Heart right ventricle (tissue), 16 donors: ENCODE results near the gene DOCK3. TPM values are rescaled to one million over a fixed set of nuclear protein-coding genes. Genes with fewer than 3 reads are reported as not detected.

ENCODE experiments used
- ATAC-seq, 8 donors: fragments of 200-7000 bp; cut with Tn5 transposase; one replicate each; pipeline ENCODE4 v1.9.1; 2020; ENCODE audit warnings: mild to moderate bottlenecking in 8 of 8, moderate library complexity in 8 of 8, moderate number of reproducible peaks in 1 of 8
- DNase-seq, 2 donors: peaks; one replicate each; pipeline ENCODE4 v3.0.0-alpha.2; 2020
- H3K27ac ChIP-seq, 10 donors: fragments of 200-600 bp; sonication (generic) in 2 of 10; one replicate each; pipeline versions ENCODE4 v1.5.0 to v1.8.0; 2020 to 2022; ENCODE audit warnings: mild to moderate bottlenecking in 3 of 10
- H3K27me3 ChIP-seq, 7 donors: fragments of 200-600 bp; one replicate each; pipeline ENCODE4 v1.8.0; 2021 to 2022; ENCODE audit warnings: mild to moderate bottlenecking in 2 of 7
- H3K36me3 ChIP-seq, 9 donors: fragments of 200-600 bp; sonication (generic) in 1 of 9; one replicate each; pipeline versions ENCODE4 v1.5.0 to v1.8.0; 2020 to 2022; ENCODE audit warnings: mild to moderate bottlenecking in 2 of 9
- H3K4me1 ChIP-seq, 9 donors: fragments of 200-600 bp; sonication (generic) in 1 of 9; one replicate each; pipeline versions ENCODE4 v1.5.0 to v1.8.0; 2020 to 2022; ENCODE audit warnings: mild to moderate bottlenecking in 4 of 9
- H3K4me3 ChIP-seq, 10 donors: fragments of 200-600 bp; sonication (generic) in 2 of 10; one replicate each; pipeline versions ENCODE4 v1.5.0 to v1.8.0; 2020 to 2022; ENCODE audit warnings: mild to moderate bottlenecking in 7 of 10, moderate library complexity in 2 of 10
- H3K9me3 ChIP-seq, 11 donors: fragments of 200-600 bp in 10 of 11; sonication (generic) in 2 of 11; one replicate each; pipeline versions ENCODE4 v1.5.0 to v1.8.0; 2013 to 2022; ENCODE audit warnings: mild to moderate bottlenecking in 2 of 11, control low read depth in 1 of 11, moderate library complexity in 1 of 11
- whole genome bisulfite sequencing, 2 donors: extraction: QIAGEN DNeasy Blood & Tissue Kit; methylation state at CpG; one replicate each; pipeline ENCODE4 v1.1.7; 2013; ENCODE audit warnings: inconsistent platforms in 1 of 2; 5-methylcytosine and 5-hydroxymethylcytosine counted together
- intact Hi-C, 10 donors: fragments of 100-400 bp; cut with DNase I; formaldehyde crosslinking; loops; one replicate each; pipeline versions ENCODE4 v1.11.1 to v1.14.2; 2022
- polyA plus RNA-seq, 2 donors: library from polyadenylated mRNA; stranded (reverse); fragments of 200-250 nt; gene quantifications; one replicate each; pipeline ENCODE4 v1.2.3, GENCODE V29; 2013
- total RNA-seq, 10 donors: library from RNA; stranded (reverse); fragmentation: NEBNext Ultra II Directional in 3 of 10; extraction: Animal tissue kit (Norgen Biotek cat#: 25700) in 3 of 10; gene quantifications; one replicate each; pipeline versions ENCODE4 v1.2.1 to v1.2.4, GENCODE V29; 2021 to 2023
- TF ChIP-seq, protein P1 (sequence below), 9 donors: fragments of 200-600 bp; sonication (generic) in 2 of 9; IDR thresholded peaks; one replicate each; pipeline versions ENCODE4 v1.5.0 to v1.8.0; 2021 to 2022; ENCODE audit warnings: antibody characterized with exemption in 9 of 9, mild to moderate bottlenecking in 5 of 9, moderate library complexity in 1 of 9
- donor health status: Arrhythmogenic right ventricular cardiomyopathy.
- donor health status: ischemic (EF 13 %, LVEDD 7.1; RV severe dilation, severe dysfunction).
- donor health status: healthy with polysubstance abuse.
- donor health status: DM: no; HTN: yes; CAD: no.
- donor health status: DM: no; HTN: no; CAD: no.
- donor health status: ischemic (EF 25% LVEDD 6.9; RV normal size, moderate dysfunction).
- donor health status: ischemic (EF 25% LVEDD 5.7; RV mildly dilated, moderate dysfunction).
- donor health status: healthy.
- donor health status: DM: yes; HTN: yes; CAD: no.
- donor health status: Ischemic cardiomyopathy.
- donor health status: ischemic (EF 35%, LVEDD 5.7; RV mildly dilated, moderate dysfunction).
- donor health status: nonischemic (EF 11% LVEDD 7.7; RV severe dilation, severe dysfunction).
- donor health status: DM: yes; HTN: yes; CAD: no.
- donor health status: PGD.
- donor health status: ischemic (EF 29% LVEDD 5.4; RV normal size, mild dysfunction).
- donor health status: nonischemic (EF 23%, LVEDD 6.1; RV moderate dilation, normal function).

The DOCK3 gene
- total and polyA plus RNA-seq, 12 donors = 1.2 to 6.6 (median 4.7) TPM

DNA sequence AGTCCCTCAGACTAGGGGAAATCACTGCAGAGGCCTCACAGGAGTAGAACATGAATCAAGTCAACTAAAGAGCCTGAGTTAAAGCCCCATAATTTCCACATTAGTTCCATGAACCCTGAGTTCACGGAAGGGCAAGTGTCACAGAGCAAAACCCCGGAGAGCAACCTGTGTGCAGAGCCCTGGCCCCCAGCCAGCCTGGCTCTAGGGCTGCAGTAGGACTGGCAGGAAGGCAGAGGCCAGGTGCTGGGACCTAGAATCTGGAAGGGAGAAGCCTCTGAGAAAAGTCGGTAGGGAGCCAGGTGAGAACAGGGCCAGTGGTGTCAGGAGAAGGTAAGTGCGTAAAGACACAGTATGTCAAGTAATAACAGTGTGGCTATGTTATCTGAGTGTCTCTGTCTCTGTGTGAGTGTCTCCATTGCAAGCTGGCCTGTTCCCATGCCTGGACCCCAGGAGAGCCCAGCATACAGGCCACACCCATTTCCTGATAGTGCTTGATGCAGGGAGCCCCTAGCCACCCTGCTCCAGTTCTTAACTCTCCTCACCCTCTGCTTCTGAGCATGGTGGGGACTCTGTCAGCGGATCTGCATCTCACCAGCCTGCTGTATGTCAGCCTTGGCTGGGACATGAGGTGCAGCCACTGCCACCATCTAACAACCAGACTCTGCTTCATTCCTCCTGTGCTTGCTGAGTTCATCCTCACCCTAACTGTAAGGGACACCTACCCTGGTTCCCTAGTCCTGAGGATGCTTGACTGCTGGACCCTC is 699.1 kb downstream of the DOCK3 start:
- Histone ChIP-seq H3K27me3 (no peaks in the 10 kb centered on the region), H3K4me1 (no peaks in the 10 kb centered on the region), H3K36me3 (no peaks in the 10 kb centered on the region), H3K9me3 (no peaks in the 10 kb centered on the region), H3K4me3 (no peak overlapping the region), H3K27ac (no peak overlapping the region)
- no peak for ATAC-seq
- no peak for DNase-seq
- intact Hi-C loops = loop anchor here in 9 of 10 donors (5.0 to 10.0 kb wide), 8 partner anchors 269 to 802 kb away; partner anchors contain the start of gene MAPKAPK3 (in 7 of the 9)
- TF ChIP-seq, protein P1, sequence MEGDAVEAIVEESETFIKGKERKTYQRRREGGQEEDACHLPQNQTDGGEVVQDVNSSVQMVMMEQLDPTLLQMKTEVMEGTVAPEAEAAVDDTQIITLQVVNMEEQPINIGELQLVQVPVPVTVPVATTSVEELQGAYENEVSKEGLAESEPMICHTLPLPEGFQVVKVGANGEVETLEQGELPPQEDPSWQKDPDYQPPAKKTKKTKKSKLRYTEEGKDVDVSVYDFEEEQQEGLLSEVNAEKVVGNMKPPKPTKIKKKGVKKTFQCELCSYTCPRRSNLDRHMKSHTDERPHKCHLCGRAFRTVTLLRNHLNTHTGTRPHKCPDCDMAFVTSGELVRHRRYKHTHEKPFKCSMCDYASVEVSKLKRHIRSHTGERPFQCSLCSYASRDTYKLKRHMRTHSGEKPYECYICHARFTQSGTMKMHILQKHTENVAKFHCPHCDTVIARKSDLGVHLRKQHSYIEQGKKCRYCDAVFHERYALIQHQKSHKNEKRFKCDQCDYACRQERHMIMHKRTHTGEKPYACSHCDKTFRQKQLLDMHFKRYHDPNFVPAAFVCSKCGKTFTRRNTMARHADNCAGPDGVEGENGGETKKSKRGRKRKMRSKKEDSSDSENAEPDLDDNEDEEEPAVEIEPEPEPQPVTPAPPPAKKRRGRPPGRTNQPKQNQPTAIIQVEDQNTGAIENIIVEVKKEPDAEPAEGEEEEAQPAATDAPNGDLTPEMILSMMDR (IDR thresholded peaks at IDR 0.05) = no peak
- 80% methylated on average over 5 of the region's 5 CpGs for WGBS, 2 donors

DNA sequence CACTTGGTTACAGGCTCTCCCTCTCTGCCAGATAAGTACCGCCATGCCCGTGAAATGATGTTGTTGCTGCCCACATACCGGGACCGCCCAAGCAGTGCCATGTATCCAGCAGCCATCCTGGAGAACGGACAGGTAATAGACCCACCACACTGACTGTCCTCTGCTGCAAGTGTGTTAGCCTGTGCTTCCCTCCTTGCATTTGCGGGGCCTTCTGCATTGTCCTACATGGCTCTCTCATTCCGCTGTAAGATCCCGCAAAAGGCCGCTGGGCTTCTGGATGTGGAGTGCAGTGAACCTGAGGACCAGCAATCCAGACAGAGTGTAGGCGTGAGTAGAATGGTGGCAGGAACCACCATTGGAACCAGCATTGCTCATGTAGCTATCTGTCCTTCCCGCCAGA is 699.7 kb downstream of the DOCK3 start:
- Histone ChIP-seq H3K4me3 (no peak overlapping the region), H3K4me1 (no peaks in the 10 kb centered on the region), H3K9me3 (no peaks in the 10 kb centered on the region), H3K27ac (no peak overlapping the region), H3K36me3 (no peaks in the 10 kb centered on the region), H3K27me3 (no peaks in the 10 kb centered on the region)
- DNase-seq (no peak), ATAC-seq (no peak)
- TF ChIP-seq, protein P1 (IDR thresholded peaks at IDR 0.05) = no peak
- intact Hi-C loops = loop anchor here in 9 of 10 donors (5.0 to 10.0 kb wide), 8 partner anchors 270 to 802 kb away; partner anchors contain the start of gene MAPKAPK3 (in 7 of the 9)
- 91 to 92% methylated on average over 11 of the region's 11 CpGs for WGBS, 2 donors

DNA sequence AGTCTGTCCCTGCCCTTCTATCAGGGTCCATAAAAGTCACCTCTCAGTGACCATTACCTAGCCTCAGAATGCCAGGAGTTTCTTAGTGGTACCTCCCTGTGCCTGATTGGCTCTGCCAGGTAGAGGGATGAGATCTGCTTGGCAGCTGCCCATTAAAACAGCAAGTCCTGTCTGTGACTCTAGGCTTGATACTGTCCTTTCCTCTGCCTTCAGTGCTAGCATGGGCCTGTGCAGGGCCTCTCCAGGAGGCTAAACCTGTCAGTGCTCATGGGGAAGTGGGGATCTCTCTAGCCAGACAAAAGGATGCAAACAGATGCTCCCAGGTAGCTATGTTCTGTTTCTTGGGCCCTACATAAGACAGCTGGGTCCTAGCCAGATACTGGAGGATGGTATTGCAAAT is 700.4 kb downstream of the DOCK3 start:
- ATAC-seq = no peak
- TF ChIP-seq, protein P1 (IDR thresholded peaks at IDR 0.05) = no peak

DNA sequence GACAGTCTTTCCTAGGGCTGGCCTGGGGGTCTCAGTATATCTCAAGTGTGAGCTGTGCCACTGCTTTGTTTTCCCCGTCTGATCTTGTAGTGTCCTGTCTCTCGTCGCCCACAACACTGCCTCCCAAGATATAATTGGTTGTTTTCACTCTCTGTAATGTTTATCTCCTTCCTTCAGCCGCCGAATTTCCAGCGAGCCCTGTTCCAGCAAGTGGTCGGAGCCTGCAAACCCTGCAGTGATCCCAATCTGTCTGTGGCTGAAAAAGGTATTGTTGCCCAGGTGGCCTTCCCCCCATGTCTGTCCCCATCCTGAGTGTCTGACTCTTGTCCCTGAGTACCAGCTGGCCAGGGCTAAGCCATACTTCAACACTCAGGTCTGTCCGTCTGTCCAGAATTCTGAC is 700.8 kb downstream of the DOCK3 start:
- intact Hi-C loops = loop anchor here in 4 of 10 donors (5.0 to 10.0 kb wide), 5 partner anchors 271 to 753 kb away; no protein-coding TSS in a partner anchor
- Histone ChIP-seq H3K9me3 (no peaks in the 10 kb centered on the region), H3K27me3 (no peaks in the 10 kb centered on the region), H3K4me1 (no peaks in the 10 kb centered on the region), H3K36me3 (no peaks in the 10 kb centered on the region), H3K4me3 (no peak overlapping the region), H3K27ac (no peak overlapping the region)
- 63 to 67% methylated on average over 8 of the region's 8 CpGs for WGBS, 2 donors
- no peak for ATAC-seq
- TF ChIP-seq, protein P1 (IDR thresholded peaks at IDR 0.05) = no peak
- no peak for DNase-seq

More for the DNA sequence above, 700.4 kb downstream of the DOCK3 start:
- Histone ChIP-seq H3K27me3 (no peaks in the 10 kb centered on the region), H3K27ac (no peak overlapping the region), H3K36me3 (no peaks in the 10 kb centered on the region), H3K4me3 (no peak overlapping the region), H3K9me3 (no peaks in the 10 kb centered on the region), H3K4me1 (no peaks in the 10 kb centered on the region)
- intact Hi-C loops = loop anchor here in 4 of 10 donors (5.0 to 10.0 kb wide), 5 partner anchors 270 to 753 kb away; no protein-coding TSS in a partner anchor
- DNase-seq = no peak
